Uterus (tissue), 4 donors: Measurements from ENCODE around the gene ARHGAP1. TPM values are rescaled to one million over a fixed set of nuclear protein-coding genes. Genes with fewer than 3 reads are reported as not detected.

Source experiments
- DNase-seq, 2 donors: peaks; one replicate each; pipeline ENCODE4 v3.0.0-alpha.2; 2019 to 2020
- H3K27ac ChIP-seq, 2 donors: fragments of 200-600 bp; sonication (generic); 1 replicate in 1 of 2; 2 replicates in 1 of 2; pipeline ENCODE4 v1.5.1; 2016 to 2018
- H3K27me3 ChIP-seq, 2 donors: fragments of 200-600 bp; sonication (generic); one replicate each; pipeline ENCODE4 v1.5.1; 2018 to 2019; ENCODE audit warnings: control low read depth in 1 of 2
- H3K36me3 ChIP-seq, 2 donors: fragments of 200-600 bp; sonication (generic); one replicate each; pipeline ENCODE4 v1.5.1; 2019; ENCODE audit warnings: control low read depth in 1 of 2
- H3K4me1 ChIP-seq, 2 donors: fragments of 200-600 bp; sonication (generic); one replicate each; pipeline ENCODE4 v1.5.1; 2018 to 2019; ENCODE audit warnings: control low read depth in 1 of 2
- H3K4me3 ChIP-seq, 2 donors: fragments of 200-600 bp; sonication (generic); 1 replicate in 1 of 2; 2 replicates in 1 of 2; pipeline ENCODE4 v1.5.1; 2018 to 2019; ENCODE audit warnings: mild to moderate bottlenecking in 1 of 2
- H3K9me3 ChIP-seq, 2 donors: fragments of 200-600 bp; sonication (generic); one replicate each; pipeline ENCODE4 v1.5.1; 2019; ENCODE audit warnings: control low read depth in 1 of 2
- CTCF ChIP-seq, 4 experiments: fragments of 200-600 bp in 2 of 4; fragments of 450-650 bp in 2 of 4; sonication (generic) in 2 of 4; IDR thresholded peaks; one replicate each; pipeline ENCODE4 v1.5.1; 2016 to 2019; ENCODE audit warnings: antibody characterized with exemption in 4 of 4, mild to moderate bottlenecking in 2 of 4, moderate library complexity in 1 of 4
- POLR2A ChIP-seq, 2 donors: fragments of 450-650 bp; IDR thresholded peaks; one replicate each; pipeline ENCODE4 v1.6.1; 2016; ENCODE audit warnings: antibody characterized with exemption in 2 of 2, mild to moderate bottlenecking in 1 of 2, moderate library complexity in 1 of 2
- intact Hi-C: fragments of 100-400 bp; cut with DNase I; formaldehyde crosslinking; loops from one replicate; pipeline ENCODE4 v1.15.1; 2023; ENCODE audit warnings: low total_unique reads
- total RNA-seq, 4 donors: library from RNA; depleted of rRNA in 3 of 4; stranded (reverse); fragments of >200 nt in 3 of 4; gene quantifications; one replicate each; pipeline versions ENCODE4 v1.1.0 to v1.2.4, GENCODE V29; 2014 to 2023
- donor health status: DM: yes; HTN: yes; CAD: no.

Gene ARHGAP1
- total RNA-seq, 4 donors from 2014 or later, result 27.9 to 114 (median 37.3) TPM

GRCh38 chr11:46663277-46663940 lies 37.0 kb downstream of the ARHGAP1 start:
- TF ChIP-seq CTCF (IDR thresholded peaks at IDR 0.05) (no peak), POLR2A (IDR thresholded peaks at IDR 0.05) (no peak)
- Histone ChIP-seq H3K27me3 (no peaks in the 10 kb centered on the region), H3K4me1 (peaks cover 0 to 9% of the 10 kb centered on the region in 2 donors), H3K27ac (peak overlapping the region; percentile 14 to 81), H3K36me3 (no peaks in the 10 kb centered on the region), H3K4me3 (no peak overlapping the region), H3K9me3 (no peaks in the 10 kb centered on the region)
- intact Hi-C loops, result no loop called here
- no peak for DNase-seq

DNA sequence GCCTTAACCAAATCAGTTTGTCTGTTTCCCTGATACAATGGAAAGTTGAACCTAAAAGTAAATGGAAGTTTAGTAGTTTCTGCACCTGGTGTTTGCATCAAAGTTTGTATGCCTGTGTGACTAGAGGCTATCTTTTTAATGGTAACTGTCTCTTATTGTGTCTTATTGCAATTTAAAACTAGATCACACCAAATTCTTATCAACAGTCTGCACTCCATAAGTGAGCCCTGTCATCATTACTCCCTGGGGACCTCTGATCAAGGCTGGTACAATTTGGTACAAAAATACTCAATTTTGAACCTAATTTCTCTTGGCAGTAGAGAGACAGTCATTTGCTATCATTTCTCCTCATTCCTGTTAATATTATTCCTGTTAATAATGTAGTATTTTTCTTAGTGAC lies 38.1 kb downstream of the ARHGAP1 start:
- Histone ChIP-seq H3K4me1 (peaks cover 0 to 5% of the 10 kb centered on the region in 2 donors), H3K4me3 (no peak overlapping the region), H3K9me3 (no peaks in the 10 kb centered on the region), H3K36me3 (no peaks in the 10 kb centered on the region), H3K27me3 (no peaks in the 10 kb centered on the region), H3K27ac (no peak overlapping the region)
- no peak for TF ChIP-seq POLR2A (IDR thresholded peaks at IDR 0.05)
- no peak for TF ChIP-seq CTCF (IDR thresholded peaks at IDR 0.05)
- DNase-seq, result no peak
- intact Hi-C loops, result no loop called here

GRCh38 chr11:46661836-46662235 lies 38.6 kb downstream of the ARHGAP1 start:
- Histone ChIP-seq H3K4me1 (no peaks in the 10 kb centered on the region), H3K27ac (no peak overlapping the region), H3K4me3 (no peak overlapping the region), H3K9me3 (no peaks in the 10 kb centered on the region), H3K27me3 (no peaks in the 10 kb centered on the region), H3K36me3 (no peaks in the 10 kb centered on the region)
- intact Hi-C loops, result no loop called here
- no peak for DNase-seq
- no peak for TF ChIP-seq CTCF (IDR thresholded peaks at IDR 0.05)
- TF ChIP-seq POLR2A (IDR thresholded peaks at IDR 0.05), result no peak

DNA sequence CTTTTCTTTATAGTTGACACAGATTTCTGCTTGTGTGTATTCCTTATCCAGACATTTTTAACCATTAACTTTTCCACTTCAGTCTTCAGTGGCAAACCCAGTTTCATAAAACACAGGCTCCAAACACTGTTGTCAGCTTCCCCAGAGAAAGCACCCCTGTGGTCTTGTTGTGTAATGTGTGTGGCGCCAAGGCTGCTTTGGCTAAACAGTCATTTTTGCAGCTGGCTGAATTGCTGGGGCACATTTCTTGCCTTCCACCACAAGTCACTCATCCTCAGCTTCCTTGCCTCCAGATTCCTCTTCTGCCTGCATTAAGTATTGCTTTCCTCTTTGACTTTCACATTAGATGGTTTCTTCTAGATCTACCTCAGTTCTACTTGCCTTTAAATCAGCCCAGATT lies 40.5 kb downstream of the ARHGAP1 start:
- no peaks in the 10 kb centered on the region for H3K27me3 ChIP-seq
- TF ChIP-seq CTCF (IDR thresholded peaks at IDR 0.05) (no peak), POLR2A (IDR thresholded peaks at IDR 0.05) (no peak)
- H3K27ac ChIP-seq, result no peak overlapping the region
- no peak overlapping the region for H3K4me3 ChIP-seq
- intact Hi-C loops, result no loop called here
- no peaks in the 10 kb centered on the region for H3K4me1 ChIP-seq
- no peaks in the 10 kb centered on the region for H3K9me3 ChIP-seq
- no peak for DNase-seq
- H3K36me3 ChIP-seq, result no peaks in the 10 kb centered on the region

- no peak for TF ChIP-seq CTCF (IDR thresholded peaks at IDR 0.05)
- no peak for TF ChIP-seq POLR2A (IDR thresholded peaks at IDR 0.05)
- H3K27ac ChIP-seq, result peak overlapping the region in 1 of 2 donors; percentile 25
- intact Hi-C loops, result no loop called here
- no peaks in the 10 kb centered on the region for H3K27me3 ChIP-seq
- no peak overlapping the region for H3K4me3 ChIP-seq
- no peaks in the 10 kb centered on the region for H3K4me1 ChIP-seq
- peak; percentile 54 to 57 for DNase-seq
- H3K36me3 ChIP-seq, result no peaks in the 10 kb centered on the region
- no peaks in the 10 kb centered on the region for H3K9me3 ChIP-seq
Measured at GRCh38 chr11:46658259-46658658, 42.2 kb downstream of the ARHGAP1 start.
